NCI-H345 treated with DMSO at 0.1 percent for 48 hours (cell line): Measurements from ENCODE around the gene CA10.

ENCODE experiments used
- DNase-seq: peaks from one replicate; lab custom pipeline; 2025; ENCODE audit not compliant: unreplicated experiment; lab: John Stamatoyannopoulos, UW

CA10 gene

GRCh38 chr17:51770027-51770759 is 388.3 kb downstream of the CA10 start:
- no peak for DNase-seq

- DNase-seq: no peak
Observed at GRCh38 chr17:51769231-51769630, 389.3 kb downstream of the CA10 start.

- no peak for DNase-seq
Observed at GRCh38 chr17:51768706-51769105, 389.8 kb downstream of the CA10 start.

GRCh38 chr17:51767287-51767686 is 391.2 kb downstream of the CA10 start:
- DNase-seq: no peak

- DNase-seq: no peak
Observed at GRCh38 chr17:51765282-51766135, 393.0 kb downstream of the CA10 start.

GRCh38 chr17:51764387-51764971 is 394.0 kb downstream of the CA10 start:
- peak; percentile 83 for DNase-seq

GRCh38 chr17:51763058-51763457 is 395.5 kb downstream of the CA10 start:
- no peak for DNase-seq

- DNase-seq: no peak
Observed at GRCh38 chr17:51761105-51761504, 397.4 kb downstream of the CA10 start.

GRCh38 chr17:51759260-51759659 is 399.3 kb downstream of the CA10 start:
- DNase-seq: no peak

- DNase-seq: no peak
Observed at GRCh38 chr17:51751072-51751471, 407.4 kb downstream of the CA10 start.

- DNase-seq: no peak
Observed at GRCh38 chr17:51748749-51749604, 409.5 kb downstream of the CA10 start.

- peak; percentile 50 for DNase-seq
Observed at GRCh38 chr17:51746421-51746820, 412.1 kb downstream of the CA10 start.

GRCh38 chr17:51745993-51746392 is 412.5 kb downstream of the CA10 start:
- peak; percentile 37 for DNase-seq

- no peak for DNase-seq
Observed at GRCh38 chr17:51743477-51743876, 415.0 kb downstream of the CA10 start.

- DNase-seq: no peak
Observed at GRCh38 chr17:51742571-51742970, 415.9 kb downstream of the CA10 start.

GRCh38 chr17:51741458-51741857 is 417.1 kb downstream of the CA10 start:
- DNase-seq: no peak

GRCh38 chr17:51740531-51740930 is 418.0 kb downstream of the CA10 start:
- no peak for DNase-seq

GRCh38 chr17:51739245-51739886 is 419.1 kb downstream of the CA10 start:
- peak; percentile 64 for DNase-seq

- no peak for DNase-seq
Observed at GRCh38 chr17:51736356-51736755, 422.2 kb downstream of the CA10 start.

GRCh38 chr17:51734976-51735375 is 423.5 kb downstream of the CA10 start:
- DNase-seq: no peak
